ENCODE results near the gene ZCCHC13.

ZCCHC13 gene

GRCh38 chrX:74291577-74291963 is 12.4 kb upstream of the ZCCHC13 start:
- peak overlapping the region; percentile 49 for H3K4me3 ChIP-seq (replicated peaks; ENCODE audit: insufficient read depth, low read length)
- peak in 1 of 2 experiments; percentile 10 for DNase-seq (ENCODE audit: low read depth in 1 of 2, low spot score in 1 of 2)
- H3K27ac ChIP-seq (replicated peaks): peak overlapping the region; percentile 81
- no peaks in the 10 kb centered on the region for H3K27me3 ChIP-seq (ENCODE audit: insufficient read depth, poor library complexity, severe bottlenecking)
- TF ChIP-seq, protein P1, sequence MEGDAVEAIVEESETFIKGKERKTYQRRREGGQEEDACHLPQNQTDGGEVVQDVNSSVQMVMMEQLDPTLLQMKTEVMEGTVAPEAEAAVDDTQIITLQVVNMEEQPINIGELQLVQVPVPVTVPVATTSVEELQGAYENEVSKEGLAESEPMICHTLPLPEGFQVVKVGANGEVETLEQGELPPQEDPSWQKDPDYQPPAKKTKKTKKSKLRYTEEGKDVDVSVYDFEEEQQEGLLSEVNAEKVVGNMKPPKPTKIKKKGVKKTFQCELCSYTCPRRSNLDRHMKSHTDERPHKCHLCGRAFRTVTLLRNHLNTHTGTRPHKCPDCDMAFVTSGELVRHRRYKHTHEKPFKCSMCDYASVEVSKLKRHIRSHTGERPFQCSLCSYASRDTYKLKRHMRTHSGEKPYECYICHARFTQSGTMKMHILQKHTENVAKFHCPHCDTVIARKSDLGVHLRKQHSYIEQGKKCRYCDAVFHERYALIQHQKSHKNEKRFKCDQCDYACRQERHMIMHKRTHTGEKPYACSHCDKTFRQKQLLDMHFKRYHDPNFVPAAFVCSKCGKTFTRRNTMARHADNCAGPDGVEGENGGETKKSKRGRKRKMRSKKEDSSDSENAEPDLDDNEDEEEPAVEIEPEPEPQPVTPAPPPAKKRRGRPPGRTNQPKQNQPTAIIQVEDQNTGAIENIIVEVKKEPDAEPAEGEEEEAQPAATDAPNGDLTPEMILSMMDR (IDR thresholded peaks at IDR 0.05; ENCODE audit: insufficient read depth, low read length): no peak
- TF ChIP-seq SPI1 (IDR thresholded peaks at IDR 0.05; ENCODE audit: borderline replicate concordance, low read depth): no peak
- TF ChIP-seq POLR2AphosphoS5 (IDR thresholded peaks at IDR 0.05; ENCODE audit: low read depth): no peak
- TF ChIP-seq REST (IDR thresholded peaks at IDR 0.05; ENCODE audit: insufficient replicate concordance, low read depth): no peak
- TF ChIP-seq GABPA (IDR thresholded peaks at IDR 0.05; ENCODE audit: low read depth): no peak

GRCh38 chrX:74291964-74292807 is 11.8 kb upstream of the ZCCHC13 start:
- Histone ChIP-seq H3K27me3 (ENCODE audit: insufficient read depth, poor library complexity, severe bottlenecking) (no peaks in the 10 kb centered on the region), H3K4me3 (replicated peaks; ENCODE audit: insufficient read depth, low read length) (peak overlapping the region; percentile 49), H3K27ac (replicated peaks) (peak overlapping the region; percentile 81)
- DNase-seq (ENCODE audit: low read depth in 1 of 2, low spot score in 1 of 2): peak; percentile 67 to 82
- TF ChIP-seq POLR2AphosphoS5 (IDR thresholded peaks at IDR 0.05; ENCODE audit: low read depth) (peak; percentile 50), REST (IDR thresholded peaks at IDR 0.05; ENCODE audit: insufficient replicate concordance, low read depth) (peak; percentile 38), GABPA (IDR thresholded peaks at IDR 0.05; ENCODE audit: low read depth) (no peak)
- TF ChIP-seq, protein P1 (IDR thresholded peaks at IDR 0.05; ENCODE audit: insufficient read depth, low read length): peak; percentile 11

DNA sequence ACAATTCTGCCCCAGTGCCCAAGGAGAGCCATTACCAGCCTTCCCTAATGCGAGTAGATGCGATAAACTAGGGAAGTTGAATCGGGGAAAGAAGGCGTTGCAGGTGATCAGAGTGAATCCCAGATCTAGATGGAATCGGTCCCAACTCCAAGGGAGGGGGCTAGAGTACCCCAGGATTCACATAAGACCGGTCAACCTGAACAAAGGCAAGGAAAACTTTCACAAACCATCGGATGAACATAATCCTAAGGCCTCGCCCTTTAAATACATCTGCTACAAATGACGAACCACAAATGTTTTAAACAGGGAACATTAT is 11.2 kb upstream of the ZCCHC13 start:
- peak overlapping the region; percentile 49 for H3K4me3 ChIP-seq (replicated peaks; ENCODE audit: insufficient read depth, low read length)
- DNase-seq (ENCODE audit: low read depth in 1 of 2, low spot score in 1 of 2): no peak
- H3K27me3 ChIP-seq (ENCODE audit: insufficient read depth, poor library complexity, severe bottlenecking): no peaks in the 10 kb centered on the region
- TF ChIP-seq, protein P1 (IDR thresholded peaks at IDR 0.05; ENCODE audit: insufficient read depth, low read length): no peak
- TF ChIP-seq REST (IDR thresholded peaks at IDR 0.05; ENCODE audit: insufficient replicate concordance, low read depth) (no peak), SPI1 (IDR thresholded peaks at IDR 0.05; ENCODE audit: borderline replicate concordance, low read depth) (no peak), POLR2AphosphoS5 (IDR thresholded peaks at IDR 0.05; ENCODE audit: low read depth) (no peak), GABPA (IDR thresholded peaks at IDR 0.05; ENCODE audit: low read depth) (no peak)
- H3K27ac ChIP-seq (replicated peaks): no peak overlapping the region

All from HL-60 (cell line).